NB4 (cell line): ENCODE results near the gene DHRS12.

Source experiments
- DNase-seq: peaks from one replicate; pipeline ENCODE4 v3.0.0; 2010; ENCODE audit warnings: low read depth
- H3K4me3 ChIP-seq: one replicate; pipeline ENCODE4 v1.5.1; 2011; ENCODE audit warnings: mild to moderate bottlenecking, low read depth, low read length, moderate library complexity
- MYC ChIP-seq: IDR thresholded peaks from 2 replicates; pipeline ENCODE4 v1.6.1; 2011; ENCODE audit warnings: low read depth, low read length
- POLR2A ChIP-seq: IDR thresholded peaks from 2 replicates; pipeline ENCODE4 v1.6.1; 2011; ENCODE audit warnings: mild to moderate bottlenecking; ENCODE audit not compliant: insufficient read length; ENCODE audit errors: extremely low read depth
- TF ChIP-seq, protein P1 (sequence below): IDR thresholded peaks from one replicate; pipeline ENCODE4 v1.5.1; 2012; ENCODE audit warnings: low read depth, low read length
- TF ChIP-seq, protein P2 (sequence below): IDR thresholded peaks from 2 replicates; pipeline ENCODE4 v1.6.1; 2011; ENCODE audit warnings: low read depth, low read length

The DHRS12 gene

DNA sequence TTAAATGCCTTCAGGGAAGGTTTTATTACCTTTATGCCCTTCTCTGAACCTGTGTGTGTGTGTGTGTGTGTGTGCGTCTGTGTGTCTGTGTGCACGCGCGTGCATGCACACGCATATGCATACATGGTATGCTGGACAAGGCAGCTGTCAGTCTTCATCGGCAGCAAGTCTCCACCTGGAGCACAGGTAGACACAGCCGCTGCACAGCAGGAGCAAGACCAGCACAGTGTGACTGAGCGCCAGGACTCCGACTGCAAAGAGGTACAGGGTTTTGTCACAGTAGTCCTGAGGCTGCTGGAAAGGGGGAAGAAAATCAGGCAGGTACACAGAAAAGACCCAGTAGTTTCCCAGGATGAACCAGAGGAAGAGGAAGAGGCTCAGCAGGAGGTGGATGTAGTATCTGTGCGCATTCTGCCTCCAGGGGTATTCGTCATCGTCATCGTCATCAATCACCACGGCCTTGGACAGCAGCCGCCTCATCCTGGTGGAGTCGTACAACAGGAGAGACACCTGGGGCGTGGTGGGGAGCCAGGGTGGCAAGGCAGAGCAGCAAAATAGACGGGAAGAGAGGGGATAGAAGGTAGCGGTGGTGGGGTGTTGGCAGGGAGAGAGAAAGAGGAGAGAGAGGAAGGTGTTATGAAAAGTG is 12.8 kb upstream of the DHRS12 start:
- no peak overlapping the region for H3K4me3 ChIP-seq
- TF ChIP-seq MYC (no peak), POLR2A (no peak)
- TF ChIP-seq, protein P1, sequence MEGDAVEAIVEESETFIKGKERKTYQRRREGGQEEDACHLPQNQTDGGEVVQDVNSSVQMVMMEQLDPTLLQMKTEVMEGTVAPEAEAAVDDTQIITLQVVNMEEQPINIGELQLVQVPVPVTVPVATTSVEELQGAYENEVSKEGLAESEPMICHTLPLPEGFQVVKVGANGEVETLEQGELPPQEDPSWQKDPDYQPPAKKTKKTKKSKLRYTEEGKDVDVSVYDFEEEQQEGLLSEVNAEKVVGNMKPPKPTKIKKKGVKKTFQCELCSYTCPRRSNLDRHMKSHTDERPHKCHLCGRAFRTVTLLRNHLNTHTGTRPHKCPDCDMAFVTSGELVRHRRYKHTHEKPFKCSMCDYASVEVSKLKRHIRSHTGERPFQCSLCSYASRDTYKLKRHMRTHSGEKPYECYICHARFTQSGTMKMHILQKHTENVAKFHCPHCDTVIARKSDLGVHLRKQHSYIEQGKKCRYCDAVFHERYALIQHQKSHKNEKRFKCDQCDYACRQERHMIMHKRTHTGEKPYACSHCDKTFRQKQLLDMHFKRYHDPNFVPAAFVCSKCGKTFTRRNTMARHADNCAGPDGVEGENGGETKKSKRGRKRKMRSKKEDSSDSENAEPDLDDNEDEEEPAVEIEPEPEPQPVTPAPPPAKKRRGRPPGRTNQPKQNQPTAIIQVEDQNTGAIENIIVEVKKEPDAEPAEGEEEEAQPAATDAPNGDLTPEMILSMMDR, result no peak
- TF ChIP-seq, protein P2, sequence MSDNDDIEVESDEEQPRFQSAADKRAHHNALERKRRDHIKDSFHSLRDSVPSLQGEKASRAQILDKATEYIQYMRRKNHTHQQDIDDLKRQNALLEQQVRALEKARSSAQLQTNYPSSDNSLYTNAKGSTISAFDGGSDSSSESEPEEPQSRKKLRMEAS, result no peak
- DNase-seq, result no peak

DNA sequence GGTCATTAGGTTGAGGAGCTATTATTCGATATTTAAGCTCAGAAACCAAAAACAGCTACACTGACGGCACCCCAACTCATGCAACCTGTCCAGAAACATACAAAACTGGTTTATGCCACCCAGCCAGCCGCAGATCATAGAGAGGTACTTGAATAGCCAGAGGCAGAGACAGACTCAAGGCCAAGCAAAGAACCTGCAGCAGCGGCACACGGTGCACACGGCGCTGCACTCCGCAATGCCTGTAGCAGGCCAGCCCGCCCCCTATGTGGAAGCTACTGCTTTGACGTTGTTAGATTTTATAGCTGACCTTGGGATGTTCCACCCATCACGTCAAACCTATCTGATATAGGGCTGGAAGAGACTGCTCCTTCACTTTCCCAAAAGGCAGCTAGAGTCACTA is 11.9 kb upstream of the DHRS12 start:
- TF ChIP-seq, protein P1, result no peak
- TF ChIP-seq MYC, result no peak
- TF ChIP-seq, protein P2, result no peak
- TF ChIP-seq POLR2A, result no peak
- H3K4me3 ChIP-seq, result no peak overlapping the region
- no peak for DNase-seq

DNA sequence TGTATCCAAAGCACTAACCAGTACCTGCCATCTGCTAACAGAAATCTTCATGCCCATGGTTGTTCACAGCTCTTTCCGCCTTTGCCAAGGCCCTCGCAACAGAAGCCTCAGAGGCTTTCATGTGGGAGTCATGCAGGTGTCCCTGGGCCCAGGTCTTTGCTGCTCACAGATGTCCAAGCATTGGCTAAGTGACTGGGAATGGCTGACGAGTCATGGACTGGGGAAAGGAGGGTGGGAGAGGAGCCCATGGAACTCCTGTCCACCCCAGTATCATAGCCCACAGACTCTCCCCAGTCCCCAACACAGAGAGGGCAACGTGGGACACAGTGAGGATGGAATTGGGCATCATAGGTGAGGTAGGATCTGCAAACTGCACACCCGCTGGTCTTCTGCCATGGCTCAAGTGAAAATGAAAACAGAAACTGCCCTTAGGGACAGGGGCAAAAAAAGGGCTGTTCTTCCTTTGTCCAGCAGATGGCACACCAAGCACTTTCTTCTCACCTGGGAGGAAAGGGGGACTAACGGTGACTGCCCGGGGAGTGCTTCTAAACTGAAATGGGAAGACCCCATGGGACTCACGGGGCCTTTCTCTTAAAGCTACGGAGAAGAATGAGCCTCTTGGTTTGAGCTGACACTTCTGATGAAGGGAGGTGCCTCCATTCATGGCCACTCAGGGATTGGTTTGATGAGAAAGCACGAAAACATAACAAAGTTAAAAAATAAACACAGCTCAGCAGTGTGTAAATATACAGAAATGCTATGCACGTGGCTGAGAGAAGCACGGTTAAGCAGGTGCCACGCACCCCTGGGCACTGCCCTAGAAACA is 11.1 kb upstream of the DHRS12 start:
- TF ChIP-seq, protein P2, result peak; percentile 47; the same call in 1 of the 2 replicates
- TF ChIP-seq, protein P1, result peak; percentile 85
- TF ChIP-seq POLR2A (no peak), MYC (peak; percentile 50; the same call in 1 of the 2 replicates)
- H3K4me3 ChIP-seq, result no peak overlapping the region
- DNase-seq, result peak; percentile 87

DNA sequence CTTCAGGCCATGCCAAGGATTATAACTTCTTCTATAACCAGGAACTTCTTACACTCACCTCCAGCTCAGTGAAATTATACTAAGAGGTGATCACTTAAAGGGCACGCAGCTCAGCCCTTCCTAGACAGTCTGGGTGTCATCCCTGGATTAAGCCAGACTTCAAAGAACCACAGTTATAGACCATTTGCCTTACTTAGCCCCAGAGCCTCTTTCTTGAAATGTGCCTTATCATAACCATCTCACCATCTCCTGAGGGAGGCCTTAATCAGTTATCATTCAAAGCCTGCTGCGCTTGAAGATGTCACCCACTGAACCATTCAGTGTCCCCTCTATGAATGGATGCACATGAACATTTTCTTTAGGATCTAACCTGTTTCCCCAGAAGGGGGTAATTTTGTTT is 10.1 kb upstream of the DHRS12 start:
- no peak for DNase-seq
- TF ChIP-seq MYC (no peak), POLR2A (no peak)
- TF ChIP-seq, protein P1, result no peak
- TF ChIP-seq, protein P2, result no peak
- H3K4me3 ChIP-seq, result no peak overlapping the region

DNA sequence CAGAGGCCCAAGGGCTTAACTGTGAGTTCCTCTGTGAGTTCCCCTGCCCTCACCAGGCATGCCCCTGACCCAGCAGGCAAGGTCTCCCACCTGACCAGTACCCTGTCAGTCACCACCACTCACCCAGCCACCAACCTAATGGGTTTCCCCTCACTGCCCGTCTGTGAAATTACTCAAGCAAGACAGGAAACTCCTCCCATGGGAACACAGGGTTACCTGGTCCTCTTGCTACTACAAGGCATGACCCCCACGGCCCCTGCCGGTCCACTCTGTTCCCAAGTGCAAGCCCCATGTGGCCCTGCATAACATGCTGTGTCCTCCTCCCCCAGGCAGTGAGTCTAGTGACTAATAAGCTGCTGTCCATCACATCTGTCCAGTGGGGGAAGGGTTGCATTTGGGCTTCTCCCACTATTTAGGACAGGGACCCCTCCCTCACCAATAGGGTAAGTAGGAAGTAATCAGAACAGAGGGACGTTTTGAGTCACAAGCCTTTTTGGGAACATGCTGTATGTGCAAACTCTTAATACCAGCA is 8.0 kb upstream of the DHRS12 start:
- H3K4me3 ChIP-seq, result no peak overlapping the region
- peak; percentile 75 for TF ChIP-seq MYC
- TF ChIP-seq, protein P1, result no peak
- TF ChIP-seq, protein P2, result peak; percentile 45; the same call in 1 of the 2 replicates
- peak; percentile 60 for DNase-seq
